ENCODE data around the gene SLC16A9.

Gene SLC16A9

DNA sequence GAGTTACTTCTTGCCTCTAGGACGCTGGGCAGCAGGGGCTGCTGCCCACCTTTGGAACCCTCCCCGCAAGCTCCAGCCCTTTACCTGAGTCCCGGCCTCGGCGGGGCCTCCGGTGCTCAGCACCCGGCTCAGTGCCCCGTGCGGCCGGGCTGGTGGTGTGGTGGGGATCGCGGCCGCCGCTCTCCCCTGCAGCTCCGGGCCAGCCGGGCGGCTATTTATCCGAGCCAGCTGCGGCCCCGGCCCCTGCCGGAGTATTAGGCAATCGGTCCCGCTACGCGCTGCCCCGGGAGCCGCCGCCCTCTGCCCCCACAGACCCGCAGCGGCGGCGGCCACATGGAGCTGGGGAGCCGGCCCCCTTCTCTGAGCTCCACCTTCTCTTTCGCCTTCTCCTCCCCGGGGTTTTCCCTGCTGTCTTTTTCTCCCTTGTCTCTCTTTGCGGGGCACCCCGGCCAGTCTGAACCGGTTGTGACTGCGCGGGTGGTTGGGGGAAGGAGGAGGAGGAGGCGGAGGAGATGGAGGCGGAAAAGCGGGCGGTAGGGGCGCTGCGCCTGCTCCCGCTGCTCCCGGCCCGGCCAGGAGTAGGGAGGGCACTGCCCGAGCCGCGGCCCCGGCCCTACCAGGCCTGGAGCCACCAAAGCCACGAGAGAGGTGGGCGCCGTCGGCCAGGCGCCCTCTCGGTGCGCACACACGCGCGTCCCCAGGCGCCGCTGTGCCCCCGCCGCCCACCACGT lies at the start of gene SLC16A9 (continued):
- TF ChIP-seq, protein P1, sequence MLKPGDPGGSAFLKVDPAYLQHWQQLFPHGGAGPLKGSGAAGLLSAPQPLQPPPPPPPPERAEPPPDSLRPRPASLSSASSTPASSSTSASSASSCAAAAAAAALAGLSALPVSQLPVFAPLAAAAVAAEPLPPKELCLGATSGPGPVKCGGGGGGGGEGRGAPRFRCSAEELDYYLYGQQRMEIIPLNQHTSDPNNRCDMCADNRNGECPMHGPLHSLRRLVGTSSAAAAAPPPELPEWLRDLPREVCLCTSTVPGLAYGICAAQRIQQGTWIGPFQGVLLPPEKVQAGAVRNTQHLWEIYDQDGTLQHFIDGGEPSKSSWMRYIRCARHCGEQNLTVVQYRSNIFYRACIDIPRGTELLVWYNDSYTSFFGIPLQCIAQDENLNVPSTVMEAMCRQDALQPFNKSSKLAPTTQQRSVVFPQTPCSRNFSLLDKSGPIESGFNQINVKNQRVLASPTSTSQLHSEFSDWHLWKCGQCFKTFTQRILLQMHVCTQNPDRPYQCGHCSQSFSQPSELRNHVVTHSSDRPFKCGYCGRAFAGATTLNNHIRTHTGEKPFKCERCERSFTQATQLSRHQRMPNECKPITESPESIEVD (tag by site-specific recombination; IDR thresholded peaks at IDR 0.05), result peak; percentile 10; the same call in 1 of the 2 replicates
- TF ChIP-seq ZNF776 (tag by site-specific recombination; IDR thresholded peaks at IDR 0.05; ENCODE audit: borderline replicate concordance), result no peak
- TF ChIP-seq ZNF354C (tag by site-specific recombination; IDR thresholded peaks at IDR 0.05; ENCODE audit: borderline replicate concordance, low read depth), result no peak
- no peak for TF ChIP-seq GFI1B (tag by site-specific recombination; IDR thresholded peaks at IDR 0.05)
- no peak for TF ChIP-seq ZNF571 (tag by site-specific recombination; IDR thresholded peaks at IDR 0.05)
- peak; percentile 55; the same call in 1 of the 2 replicates for TF ChIP-seq ZNF660 (tag by site-specific recombination; IDR thresholded peaks at IDR 0.05)
- TF ChIP-seq, protein P2, sequence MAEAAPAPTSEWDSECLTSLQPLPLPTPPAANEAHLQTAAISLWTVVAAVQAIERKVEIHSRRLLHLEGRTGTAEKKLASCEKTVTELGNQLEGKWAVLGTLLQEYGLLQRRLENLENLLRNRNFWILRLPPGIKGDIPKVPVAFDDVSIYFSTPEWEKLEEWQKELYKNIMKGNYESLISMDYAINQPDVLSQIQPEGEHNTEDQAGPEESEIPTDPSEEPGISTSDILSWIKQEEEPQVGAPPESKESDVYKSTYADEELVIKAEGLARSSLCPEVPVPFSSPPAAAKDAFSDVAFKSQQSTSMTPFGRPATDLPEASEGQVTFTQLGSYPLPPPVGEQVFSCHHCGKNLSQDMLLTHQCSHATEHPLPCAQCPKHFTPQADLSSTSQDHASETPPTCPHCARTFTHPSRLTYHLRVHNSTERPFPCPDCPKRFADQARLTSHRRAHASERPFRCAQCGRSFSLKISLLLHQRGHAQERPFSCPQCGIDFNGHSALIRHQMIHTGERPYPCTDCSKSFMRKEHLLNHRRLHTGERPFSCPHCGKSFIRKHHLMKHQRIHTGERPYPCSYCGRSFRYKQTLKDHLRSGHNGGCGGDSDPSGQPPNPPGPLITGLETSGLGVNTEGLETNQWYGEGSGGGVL (tag by site-specific recombination; IDR thresholded peaks at IDR 0.05), result peak; percentile 50; the same call in 1 of the 2 replicates
- TF ChIP-seq, protein P3, sequence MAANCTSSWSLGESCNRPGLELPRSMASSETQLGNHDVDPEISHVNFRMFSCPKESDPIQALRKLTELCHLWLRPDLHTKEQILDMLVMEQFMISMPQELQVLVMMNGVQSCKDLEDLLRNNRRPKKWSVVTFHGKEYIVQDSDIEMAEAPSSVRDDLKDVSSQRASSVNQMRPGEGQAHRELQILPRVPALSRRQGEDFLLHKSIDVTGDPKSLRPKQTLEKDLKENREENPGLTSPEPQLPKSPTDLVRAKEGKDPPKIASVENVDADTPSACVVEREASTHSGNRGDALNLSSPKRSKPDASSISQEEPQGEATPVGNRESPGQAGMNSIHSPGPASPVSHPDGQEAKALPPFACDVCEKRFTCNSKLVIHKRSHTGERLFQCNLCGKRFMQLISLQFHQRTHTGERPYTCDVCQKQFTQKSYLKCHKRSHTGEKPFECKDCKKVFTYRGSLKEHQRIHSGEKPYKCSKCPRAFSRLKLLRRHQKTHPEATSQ (tag by site-specific recombination; IDR thresholded peaks at IDR 0.05), result 0 out of 2 replicates have a peak, but pooled peaks have one; percentile 34
- TF ChIP-seq EGR2 (tag by site-specific recombination; IDR thresholded peaks at IDR 0.05; ENCODE audit: low read depth), result peak; percentile 90
- peak; percentile 8; the same call in 1 of the 2 replicates for TF ChIP-seq KLF9 (tag by site-specific recombination; IDR thresholded peaks at IDR 0.05; ENCODE audit: low read depth)
- peak; percentile 42 for TF ChIP-seq ZNF600 (tag by site-specific recombination; IDR thresholded peaks at IDR 0.05)
- TF ChIP-seq, protein P4, sequence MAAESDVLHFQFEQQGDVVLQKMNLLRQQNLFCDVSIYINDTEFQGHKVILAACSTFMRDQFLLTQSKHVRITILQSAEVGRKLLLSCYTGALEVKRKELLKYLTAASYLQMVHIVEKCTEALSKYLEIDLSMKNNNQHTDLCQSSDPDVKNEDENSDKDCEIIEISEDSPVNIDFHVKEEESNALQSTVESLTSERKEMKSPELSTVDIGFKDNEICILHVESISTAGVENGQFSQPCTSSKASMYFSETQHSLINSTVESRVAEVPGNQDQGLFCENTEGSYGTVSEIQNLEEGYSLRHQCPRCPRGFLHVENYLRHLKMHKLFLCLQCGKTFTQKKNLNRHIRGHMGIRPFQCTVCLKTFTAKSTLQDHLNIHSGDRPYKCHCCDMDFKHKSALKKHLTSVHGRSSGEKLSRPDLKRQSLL (tag by site-specific recombination; IDR thresholded peaks at IDR 0.05), result peak; percentile 74
- peak; percentile 62 for TF ChIP-seq SP3 (tag by site-specific recombination; IDR thresholded peaks at IDR 0.05)
- no peak for TF ChIP-seq ZNF768 (tag by site-specific recombination; IDR thresholded peaks at IDR 0.05)
- peak; percentile 57; the same call in 1 of the 2 replicates for TF ChIP-seq IKZF3 (tag by site-specific recombination; IDR thresholded peaks at IDR 0.05)
- TF ChIP-seq ZNF138 (tag by site-specific recombination; IDR thresholded peaks at IDR 0.05; ENCODE audit: borderline replicate concordance), result no peak
- TF ChIP-seq ZIC2 (tag by site-specific recombination; IDR thresholded peaks at IDR 0.05), result peak; percentile 83
- TF ChIP-seq ZSCAN23 (tag by site-specific recombination; IDR thresholded peaks at IDR 0.05), result no peak
- no peak for TF ChIP-seq SETDB1 (IDR thresholded peaks at IDR 0.05; ENCODE audit: insufficient read length, low read length)
- TF ChIP-seq ZNF174 (tag by site-specific recombination; IDR thresholded peaks at IDR 0.05), result no peak
- TF ChIP-seq ZBTB48 (tag by site-specific recombination; IDR thresholded peaks at IDR 0.05), result 0 out of 2 replicates have a peak, but pooled peaks have one; percentile 1
- no peak for TF ChIP-seq ZNF404 (tag by site-specific recombination; IDR thresholded peaks at IDR 0.05)
- TF ChIP-seq, protein P5, sequence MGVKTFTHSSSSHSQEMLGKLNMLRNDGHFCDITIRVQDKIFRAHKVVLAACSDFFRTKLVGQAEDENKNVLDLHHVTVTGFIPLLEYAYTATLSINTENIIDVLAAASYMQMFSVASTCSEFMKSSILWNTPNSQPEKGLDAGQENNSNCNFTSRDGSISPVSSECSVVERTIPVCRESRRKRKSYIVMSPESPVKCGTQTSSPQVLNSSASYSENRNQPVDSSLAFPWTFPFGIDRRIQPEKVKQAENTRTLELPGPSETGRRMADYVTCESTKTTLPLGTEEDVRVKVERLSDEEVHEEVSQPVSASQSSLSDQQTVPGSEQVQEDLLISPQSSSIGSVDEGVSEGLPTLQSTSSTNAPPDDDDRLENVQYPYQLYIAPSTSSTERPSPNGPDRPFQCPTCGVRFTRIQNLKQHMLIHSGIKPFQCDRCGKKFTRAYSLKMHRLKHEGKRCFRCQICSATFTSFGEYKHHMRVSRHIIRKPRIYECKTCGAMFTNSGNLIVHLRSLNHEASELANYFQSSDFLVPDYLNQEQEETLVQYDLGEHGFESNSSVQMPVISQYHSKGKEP (tag by site-specific recombination; IDR thresholded peaks at IDR 0.05), result no peak
- TF ChIP-seq, protein P6, sequence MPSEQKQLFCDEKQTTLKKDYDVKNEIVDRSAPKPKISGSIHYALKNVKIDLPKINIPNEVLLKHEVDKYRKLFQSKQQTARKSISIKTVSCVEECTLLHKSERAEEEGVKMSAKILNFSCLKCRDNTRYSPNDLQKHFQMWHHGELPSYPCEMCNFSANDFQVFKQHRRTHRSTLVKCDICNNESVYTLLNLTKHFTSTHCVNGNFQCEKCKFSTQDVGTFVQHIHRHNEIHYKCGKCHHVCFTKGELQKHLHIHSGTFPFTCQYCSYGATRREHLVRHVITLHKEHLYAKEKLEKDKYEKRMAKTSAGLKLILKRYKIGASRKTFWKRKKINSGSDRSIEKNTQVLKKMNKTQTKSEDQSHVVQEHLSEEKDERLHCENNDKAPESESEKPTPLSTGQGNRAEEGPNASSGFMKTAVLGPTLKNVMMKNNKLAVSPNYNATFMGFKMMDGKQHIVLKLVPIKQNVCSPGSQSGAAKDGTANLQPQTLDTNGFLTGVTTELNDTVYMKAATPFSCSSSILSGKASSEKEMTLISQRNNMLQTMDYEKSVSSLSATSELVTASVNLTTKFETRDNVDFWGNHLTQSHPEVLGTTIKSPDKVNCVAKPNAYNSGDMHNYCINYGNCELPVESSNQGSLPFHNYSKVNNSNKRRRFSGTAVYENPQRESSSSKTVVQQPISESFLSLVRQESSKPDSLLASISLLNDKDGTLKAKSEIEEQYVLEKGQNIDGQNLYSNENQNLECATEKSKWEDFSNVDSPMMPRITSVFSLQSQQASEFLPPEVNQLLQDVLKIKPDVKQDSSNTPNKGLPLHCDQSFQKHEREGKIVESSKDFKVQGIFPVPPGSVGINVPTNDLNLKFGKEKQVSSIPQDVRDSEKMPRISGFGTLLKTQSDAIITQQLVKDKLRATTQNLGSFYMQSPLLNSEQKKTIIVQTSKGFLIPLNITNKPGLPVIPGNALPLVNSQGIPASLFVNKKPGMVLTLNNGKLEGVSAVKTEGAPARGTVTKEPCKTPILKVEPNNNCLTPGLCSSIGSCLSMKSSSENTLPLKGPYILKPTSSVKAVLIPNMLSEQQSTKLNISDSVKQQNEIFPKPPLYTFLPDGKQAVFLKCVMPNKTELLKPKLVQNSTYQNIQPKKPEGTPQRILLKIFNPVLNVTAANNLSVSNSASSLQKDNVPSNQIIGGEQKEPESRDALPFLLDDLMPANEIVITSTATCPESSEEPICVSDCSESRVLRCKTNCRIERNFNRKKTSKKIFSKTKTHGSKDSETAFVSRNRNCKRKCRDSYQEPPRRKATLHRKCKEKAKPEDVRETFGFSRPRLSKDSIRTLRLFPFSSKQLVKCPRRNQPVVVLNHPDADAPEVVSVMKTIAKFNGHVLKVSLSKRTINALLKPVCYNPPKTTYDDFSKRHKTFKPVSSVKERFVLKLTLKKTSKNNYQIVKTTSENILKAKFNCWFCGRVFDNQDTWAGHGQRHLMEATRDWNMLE (tag by site-specific recombination; conservative IDR thresholded peaks at IDR 0.05; ENCODE audit: low read depth), result peak; percentile 15; the same call in 1 of the 2 replicates
- TF ChIP-seq ZNF335 (tag by site-specific recombination; conservative IDR thresholded peaks at IDR 0.05), result peak; percentile 51
